H1 (cell line): ENCODE measurements around the gene VASN.

Source experiments
- CBX8 ChIP-seq: fragments of 300-800, 300-1000 bp; sonication (generic); IDR thresholded peaks from 2 replicates; pipeline ENCODE4 v1.7.1; 2016; ENCODE audit warnings: low read depth, low read length, borderline replicate concordance
- CTCF ChIP-seq, 3 experiments: IDR thresholded peaks; 1 replicate in 2 of 3; 2 replicates in 1 of 3; pipeline versions ENCODE4 v1.5.1 to v1.6.1; 2011; ENCODE audit warnings: low read length in 3 of 3, mild to moderate bottlenecking in 3 of 3, inconsistent platforms in 2 of 3, low read depth in 1 of 3, moderate library complexity in 1 of 3; ENCODE audit not compliant: insufficient read depth in 1 of 3; ENCODE audit errors: control extremely low read depth in 1 of 3
- EP300 ChIP-seq, 2 experiments: IDR thresholded peaks; 1 replicate in 1 of 2; 2 replicates in 1 of 2; pipeline ENCODE4 v1.6.1; 2011 to 2012; ENCODE audit warnings: low read depth in 2 of 2, low read length in 2 of 2, mild to moderate bottlenecking in 2 of 2, borderline replicate concordance in 1 of 2, inconsistent platforms in 1 of 2, moderate library complexity in 1 of 2
- GTF2F1 ChIP-seq: IDR thresholded peaks from 2 replicates; pipeline ENCODE4 v1.6.1; 2012; ENCODE audit warnings: low read depth, low read length, improper control_type of control experiment, borderline replicate concordance
- KDM1A ChIP-seq: fragments of 200-600, 300-600 bp; sonication (generic); IDR thresholded peaks from 2 replicates; pipeline ENCODE4 v1.7.1; 2016; ENCODE audit warnings: mild to moderate bottlenecking, low read length, borderline replicate concordance
- RAD21 ChIP-seq, 2 experiments: IDR thresholded peaks in 1 of 2; conservative IDR thresholded peaks in 1 of 2; 2 replicates each; pipeline ENCODE4 v1.6.1; 2011; ENCODE audit warnings: low read depth in 2 of 2, low read length in 2 of 2, improper control_type of control experiment in 1 of 2, inconsistent platforms in 1 of 2, mild to moderate bottlenecking in 1 of 2, moderate library complexity in 1 of 2
- RBBP5 ChIP-seq: IDR thresholded peaks from 2 replicates; pipeline ENCODE4 v1.7.1; 2012; ENCODE audit warnings: low read depth, mild to moderate bottlenecking, inconsistent platforms, low read length, moderate library complexity, borderline replicate concordance
- RNF2 ChIP-seq: fragments of 200-900, 300-1000 bp; sonication (generic); IDR thresholded peaks from 2 replicates; pipeline ENCODE4 v1.7.1; 2016; ENCODE audit warnings: borderline replicate concordance, low read depth, mild to moderate bottlenecking, antibody characterized with exemption, low read length; ENCODE audit not compliant: poor library complexity, severe bottlenecking; ENCODE audit errors: missing control alignments
- SRF ChIP-seq: IDR thresholded peaks from 2 replicates; pipeline ENCODE4 v1.6.1; 2011; ENCODE audit warnings: mild to moderate bottlenecking, low read depth, low read length, moderate library complexity

GRCh38 chr16:4378999-4379690 is 7.5 kb downstream of the VASN start:
- TF ChIP-seq RAD21 (IDR thresholded peaks at IDR 0.05 in 1 of 2, conservative IDR thresholded peaks at IDR 0.05 in 1 of 2; ENCODE audit: low read depth in 2 of 2, low read length in 2 of 2): no peak
- no peak for TF ChIP-seq RNF2
- TF ChIP-seq SRF: no peak
- TF ChIP-seq KDM1A: no peak
- TF ChIP-seq CTCF (IDR thresholded peaks at IDR 0.05; ENCODE audit: control extremely low read depth in 1 of 3, insufficient read depth in 1 of 3, low read depth in 1 of 3, low read length in 3 of 3): no peak
- TF ChIP-seq EP300 (IDR thresholded peaks at IDR 0.05; ENCODE audit: borderline replicate concordance in 1 of 2, low read depth in 2 of 2, low read length in 2 of 2): no peak
- TF ChIP-seq GTF2F1: no peak
- no peak for TF ChIP-seq RBBP5
- TF ChIP-seq CBX8: no peak
